ENCODE data around the gene PNLIPRP3. TPM values are rescaled to one million over a fixed set of nuclear protein-coding genes. Genes with fewer than 3 reads are reported as not detected.
"Not testable (repeated sequence)": the region's sequence is repeated elsewhere in the genome, so short reads cannot be mapped to it uniquely, and the experiment has no call there.

PNLIPRP3 gene
- polyA plus RNA-seq (ENCODE audit: insufficient read depth in 1 of 5, insufficient read length in 5 of 5, low replicate concordance in 1 of 5), result not detected
- long read RNA-seq, donor 1, result 0 reads
- long read RNA-seq, donor 2, result 0 reads
- long read RNA-seq, donor 3, result 0 reads
- long read RNA-seq, donor 4, result 0 reads
- long read RNA-seq, donor 5, result 0 reads
- long read RNA-seq, donor 6, result 0 reads
- long read RNA-seq, donor 7, result 0 reads
- long read RNA-seq, donor 8, result 0 reads

DNA sequence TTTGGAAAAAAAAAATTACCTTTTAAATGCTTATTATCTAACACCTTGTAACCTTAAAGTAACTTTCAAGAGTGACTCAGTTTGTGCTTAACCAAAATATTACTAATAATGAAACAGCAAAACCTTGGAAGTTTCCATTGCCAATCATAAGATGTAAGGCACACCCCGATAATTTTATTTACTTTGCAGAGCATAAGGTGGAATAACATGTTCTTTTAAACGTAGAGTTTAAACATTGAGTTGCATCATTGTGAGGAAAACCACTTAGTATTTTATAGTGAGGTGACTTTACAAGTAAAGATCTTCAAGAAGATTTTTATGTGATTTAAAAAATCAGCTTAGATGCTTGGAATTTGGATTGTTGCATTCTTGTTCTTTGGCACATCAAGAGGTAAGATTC lies at the start of gene PNLIPRP3:
PNLIPRP3 (plus strand) TSS at position 177 of the 400 bp plus-strand sequence; CDS start at position 343, 166 bp downstream.
- no peak for DNase-seq

DNA sequence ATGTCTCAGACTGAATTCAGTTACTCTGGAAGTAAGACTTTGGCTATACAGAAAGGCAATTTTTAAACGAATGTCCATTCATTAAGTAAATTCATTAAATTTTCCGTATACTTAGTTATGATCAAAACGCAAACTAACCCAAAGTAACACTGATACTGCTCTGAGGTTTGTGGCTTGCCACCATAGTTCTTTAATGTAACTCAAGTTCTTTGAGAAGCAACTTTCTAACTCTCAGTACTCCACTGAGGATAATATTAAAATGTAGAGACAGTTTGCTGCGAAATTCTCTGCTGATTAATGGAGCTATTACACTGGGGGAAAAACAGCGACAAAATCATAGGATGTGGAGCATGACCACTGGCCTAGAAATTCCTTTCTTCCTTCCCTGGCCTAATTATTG lies 45.4 kb upstream of the PNLIPRP3 start:
- no peak for DNase-seq

DNA sequence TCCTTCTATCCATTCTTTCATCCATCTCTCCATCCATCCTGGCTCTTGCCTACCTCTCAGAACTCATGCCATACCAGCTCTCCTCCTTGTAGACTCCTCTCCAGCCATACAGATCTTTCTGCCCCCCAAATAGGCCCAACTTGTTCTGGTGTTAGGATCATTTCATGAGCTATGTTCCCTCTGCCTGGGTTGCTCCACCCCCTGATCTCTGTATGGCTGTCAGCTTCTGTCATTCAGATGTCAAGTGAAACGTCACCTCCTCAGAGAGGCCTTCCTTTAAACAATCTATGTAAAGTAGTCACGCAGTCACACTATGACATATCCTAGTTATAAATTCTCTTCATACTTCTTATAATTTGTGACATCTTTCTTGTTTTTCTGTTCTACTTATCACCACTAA lies 42.3 kb upstream of the PNLIPRP3 start:
- no peak for DNase-seq

DNA sequence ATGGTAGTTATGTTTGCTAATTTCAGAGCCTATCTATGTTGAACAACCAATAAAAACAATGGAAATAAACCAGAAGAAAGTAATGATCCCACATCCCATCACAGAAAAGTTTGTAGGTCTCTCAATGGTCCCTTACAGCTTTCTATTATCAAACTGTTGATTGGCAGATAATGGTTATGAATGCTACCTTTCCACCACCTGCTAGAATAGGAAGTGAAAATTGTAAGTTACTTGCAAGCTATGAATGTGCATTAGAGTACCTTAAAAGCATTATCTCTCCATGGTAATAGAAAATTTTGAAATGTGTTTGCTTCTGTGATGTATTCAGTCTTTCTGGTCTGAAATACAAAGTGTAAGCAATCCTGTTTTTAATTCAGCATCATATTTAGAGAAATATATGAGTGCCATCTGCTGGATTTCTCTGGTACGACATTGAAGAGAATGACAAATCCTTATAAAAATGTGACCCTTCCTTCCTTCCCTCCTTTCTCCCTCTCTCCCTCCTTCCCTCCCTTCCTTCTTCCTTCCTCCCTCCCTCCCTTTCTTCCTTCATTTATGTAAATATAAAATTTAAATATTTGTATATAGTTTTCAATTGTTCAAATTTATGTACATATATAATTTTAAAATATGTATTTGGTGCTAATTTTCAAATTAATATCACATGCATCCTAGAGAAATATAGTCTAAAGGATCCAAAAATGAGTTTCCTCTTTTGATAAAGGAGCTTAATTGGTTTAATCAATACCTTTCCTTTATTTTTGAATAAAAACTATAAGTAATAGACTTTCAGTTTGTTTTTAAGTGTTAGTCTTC lies 41.4 kb upstream of the PNLIPRP3 start:
- DNase-seq, result peak; percentile 12 to 17

DNA sequence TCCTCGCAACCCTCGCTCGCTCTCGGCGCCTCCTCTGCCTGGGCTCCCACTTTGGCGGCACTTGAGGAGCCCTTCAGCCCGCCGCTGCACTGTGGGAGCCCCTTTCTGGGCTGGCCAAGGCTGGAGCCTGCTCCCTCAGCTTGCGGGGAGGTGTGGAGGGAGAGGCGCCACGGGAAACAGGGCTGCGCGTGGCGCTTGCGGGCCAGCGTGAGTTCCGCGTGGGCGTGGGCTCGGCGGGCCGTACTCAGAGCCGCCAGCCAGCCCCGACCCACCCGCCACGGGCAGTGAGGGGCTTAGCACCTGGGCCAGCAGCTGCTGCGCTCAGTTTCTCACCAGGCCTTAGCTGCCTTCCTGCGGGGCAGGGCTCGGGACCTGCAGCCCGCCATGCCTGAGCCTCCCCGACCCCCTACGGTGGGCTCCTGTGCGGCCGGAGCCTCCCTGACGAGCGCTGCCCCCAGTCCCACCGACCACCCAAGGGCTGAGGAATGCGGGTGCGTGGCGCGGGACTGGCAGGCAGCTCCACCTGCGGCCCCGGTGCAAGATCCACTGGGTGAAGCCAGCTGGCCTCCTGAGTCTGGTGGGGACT lies 34.3 kb upstream of the PNLIPRP3 start:
- DNase-seq, result not testable (repeated sequence)

DNA sequence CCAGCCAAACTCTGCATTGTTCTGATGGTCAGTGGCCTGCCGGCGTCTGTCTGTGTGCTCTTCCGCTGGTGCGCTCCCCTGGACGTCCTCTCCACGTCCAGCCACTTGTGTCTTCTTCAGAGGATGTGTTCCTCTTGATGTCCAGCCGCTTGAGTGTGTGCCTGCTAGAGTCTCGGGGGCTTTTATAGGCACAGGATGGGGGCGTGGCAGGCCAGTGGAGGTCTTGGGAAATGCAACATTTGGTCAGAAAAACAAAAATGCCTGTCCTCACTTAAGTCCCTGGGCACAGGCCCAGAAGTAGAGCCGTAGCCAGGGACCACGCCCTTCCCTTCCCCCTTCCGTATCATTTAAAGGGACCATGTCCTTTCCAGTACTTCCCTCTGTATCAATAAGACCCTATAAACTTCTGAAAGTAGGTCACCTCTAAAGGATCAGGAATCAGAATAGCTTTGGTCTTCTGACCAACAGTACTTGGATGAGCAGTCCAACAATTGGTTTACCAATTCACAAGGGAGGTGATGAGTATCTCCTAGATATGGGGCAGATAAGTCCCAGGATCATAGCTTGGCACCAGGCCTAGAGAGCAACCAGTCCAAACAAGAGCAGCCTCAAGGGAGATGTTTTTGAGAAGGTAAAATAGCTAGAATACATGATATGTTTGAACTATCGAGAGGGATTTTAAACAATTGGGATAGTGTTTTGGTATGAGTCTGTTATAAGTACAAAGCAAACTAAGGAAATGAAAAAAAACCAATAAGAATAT lies 32.2 kb upstream of the PNLIPRP3 start:
- no peak for DNase-seq

DNA sequence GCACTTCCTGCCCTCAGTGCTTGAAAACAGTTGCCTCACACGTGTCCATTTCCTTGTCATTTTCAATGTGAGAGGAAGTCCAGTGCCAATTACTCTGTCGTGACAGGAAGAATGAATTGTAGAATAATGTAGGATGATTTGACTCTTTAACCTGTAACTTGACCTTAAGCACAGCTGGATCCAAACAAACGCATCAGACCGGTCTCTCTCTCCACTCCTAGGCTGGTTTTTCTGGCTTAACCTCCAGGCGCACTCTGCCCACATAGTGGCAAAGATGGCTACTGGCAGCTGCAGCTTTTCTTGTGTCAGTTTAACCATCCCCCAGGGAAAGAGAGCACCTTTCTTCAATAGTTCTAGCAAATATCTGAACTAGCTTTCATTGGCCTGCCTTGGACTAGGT lies 29.4 kb upstream of the PNLIPRP3 start:
- DNase-seq, result no peak

DNA sequence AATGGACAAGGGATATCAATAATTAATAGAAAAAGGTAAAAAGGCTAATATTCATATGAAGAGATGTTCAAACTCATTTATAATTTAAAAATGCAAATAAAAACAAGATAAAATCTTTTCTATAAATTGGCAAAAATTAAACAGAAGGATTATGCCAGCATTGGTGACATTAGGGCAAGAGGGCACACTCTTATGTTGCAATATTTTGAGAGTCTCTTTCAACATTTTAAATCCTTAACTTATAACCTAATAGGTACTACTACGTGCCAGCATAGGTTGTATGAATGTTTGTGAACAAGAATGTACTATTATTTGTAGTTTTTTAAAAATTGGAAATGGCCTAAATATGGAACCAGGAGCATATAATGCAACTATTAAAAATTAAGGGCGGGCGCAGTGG lies 24.8 kb upstream of the PNLIPRP3 start:
- no peak for DNase-seq

DNA sequence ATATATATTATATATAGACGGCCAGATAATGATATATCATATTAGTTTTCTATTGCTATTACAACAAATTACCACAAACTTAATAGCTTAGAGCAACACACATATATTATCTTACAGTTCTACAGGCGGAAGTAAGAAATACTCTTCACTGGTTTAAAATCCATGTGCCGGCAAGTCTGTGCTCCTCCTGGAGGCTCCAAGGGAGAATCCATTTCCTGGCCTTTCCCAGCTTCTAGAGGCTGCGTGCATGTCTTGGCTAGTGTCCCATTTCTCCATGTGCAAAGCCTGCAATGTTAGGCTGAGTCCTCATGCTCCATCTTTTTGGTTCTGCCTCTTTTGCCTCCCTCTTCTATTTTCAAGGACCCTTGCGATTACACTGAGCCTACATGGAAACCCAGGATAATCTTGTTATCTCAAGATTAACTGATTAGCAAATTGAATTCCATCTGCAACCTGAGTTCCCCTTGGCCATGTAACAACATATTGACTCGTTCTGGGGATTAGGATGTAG lies 23.9 kb upstream of the PNLIPRP3 start:
- DNase-seq, result no peak

DNA sequence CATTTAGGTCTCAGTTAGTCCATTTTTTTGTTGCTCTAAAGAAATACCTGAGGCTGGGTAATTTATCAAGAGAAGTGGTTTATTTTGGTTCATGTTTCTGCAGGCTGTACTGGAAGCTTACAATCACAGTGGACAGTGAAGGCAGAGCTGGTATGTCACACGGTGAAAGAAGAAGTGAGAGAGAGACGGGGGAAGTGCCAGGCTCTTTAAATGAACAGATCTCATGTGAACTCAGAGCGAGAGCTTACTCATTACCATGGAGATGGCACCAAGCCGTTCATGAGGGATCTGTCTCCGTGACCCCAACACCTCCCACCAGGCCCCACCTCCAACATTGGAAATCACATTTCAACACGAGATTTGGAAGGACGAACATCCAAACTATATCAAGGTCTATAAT lies 18.9 kb upstream of the PNLIPRP3 start:
- DNase-seq, result no peak

DNA sequence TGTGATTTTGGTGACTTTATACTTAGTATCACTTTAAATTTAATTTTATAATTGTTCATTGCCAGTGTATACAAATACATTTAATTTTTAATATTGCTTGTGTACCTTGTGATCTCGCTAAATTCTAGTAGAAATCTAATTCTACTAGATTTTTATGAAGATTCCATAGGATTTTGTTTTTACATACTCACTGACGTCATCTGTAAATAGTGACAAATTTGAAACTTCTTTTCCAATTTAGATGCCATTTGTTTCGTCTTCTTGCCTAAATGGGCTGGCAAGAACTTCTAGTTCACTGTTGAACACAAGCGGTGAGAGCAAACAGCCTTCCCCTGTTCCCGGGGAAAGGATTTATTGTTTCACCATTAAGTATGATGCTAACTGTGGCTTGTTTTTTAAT lies 17.3 kb upstream of the PNLIPRP3 start:
- no peak for DNase-seq

DNA sequence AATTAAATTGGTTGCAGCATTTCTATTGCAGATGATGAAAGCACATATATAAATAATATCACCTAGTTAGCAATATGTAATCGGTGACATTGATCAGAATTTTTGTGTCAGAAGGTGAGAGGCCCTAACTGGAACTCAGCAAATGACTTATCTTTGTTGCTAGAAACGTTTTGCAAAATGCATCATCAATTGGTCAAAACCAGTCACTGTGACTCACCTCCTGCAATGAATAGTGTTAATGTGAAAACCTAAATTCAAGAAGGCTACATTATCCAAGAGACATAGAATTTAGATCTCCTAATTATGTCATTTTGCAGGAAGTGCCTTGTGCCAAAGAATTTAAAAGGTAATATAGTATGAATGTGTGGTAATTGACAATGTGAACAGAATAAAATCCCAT lies 9.8 kb upstream of the PNLIPRP3 start:
- no peak for DNase-seq

DNA sequence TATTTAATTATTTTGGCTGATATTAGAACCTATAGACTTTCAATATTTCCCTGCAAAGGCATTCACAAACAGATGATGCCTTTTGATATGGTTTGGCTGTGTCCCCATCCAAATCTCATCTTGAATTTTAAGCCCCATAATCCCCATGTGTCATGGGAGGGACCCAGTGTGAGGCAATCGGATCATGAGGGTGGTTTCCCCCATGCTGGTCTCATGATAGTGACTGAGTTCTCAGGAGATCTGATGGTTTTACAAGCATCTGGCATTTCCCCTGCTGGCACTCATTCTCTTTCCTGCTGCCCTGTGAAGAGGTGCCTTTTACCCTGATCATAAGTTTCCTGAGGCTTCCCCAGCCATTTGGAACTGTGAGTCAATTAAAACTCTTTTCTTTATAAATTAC lies 9.3 kb upstream of the PNLIPRP3 start:
- no peak for DNase-seq

DNA sequence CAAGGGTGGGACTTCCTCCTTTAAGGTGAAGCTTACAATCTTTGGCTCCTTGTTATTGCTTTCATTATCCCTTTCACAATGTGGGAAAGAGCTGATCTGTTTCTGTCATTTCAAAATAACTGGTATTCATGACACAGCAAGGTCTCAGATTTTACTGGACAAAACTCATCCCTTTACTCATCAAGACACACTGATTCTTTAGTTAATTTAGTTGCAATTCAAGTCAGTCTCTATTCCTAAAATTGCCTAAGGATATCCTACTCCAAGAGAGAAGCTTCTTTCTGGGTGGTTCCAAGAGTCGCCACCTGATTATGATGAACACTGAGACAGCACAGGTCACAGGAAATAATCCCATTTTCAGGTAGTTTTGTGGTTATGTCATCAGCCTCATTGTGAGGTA lies 5.8 kb upstream of the PNLIPRP3 start:
- no peak for DNase-seq

DNA sequence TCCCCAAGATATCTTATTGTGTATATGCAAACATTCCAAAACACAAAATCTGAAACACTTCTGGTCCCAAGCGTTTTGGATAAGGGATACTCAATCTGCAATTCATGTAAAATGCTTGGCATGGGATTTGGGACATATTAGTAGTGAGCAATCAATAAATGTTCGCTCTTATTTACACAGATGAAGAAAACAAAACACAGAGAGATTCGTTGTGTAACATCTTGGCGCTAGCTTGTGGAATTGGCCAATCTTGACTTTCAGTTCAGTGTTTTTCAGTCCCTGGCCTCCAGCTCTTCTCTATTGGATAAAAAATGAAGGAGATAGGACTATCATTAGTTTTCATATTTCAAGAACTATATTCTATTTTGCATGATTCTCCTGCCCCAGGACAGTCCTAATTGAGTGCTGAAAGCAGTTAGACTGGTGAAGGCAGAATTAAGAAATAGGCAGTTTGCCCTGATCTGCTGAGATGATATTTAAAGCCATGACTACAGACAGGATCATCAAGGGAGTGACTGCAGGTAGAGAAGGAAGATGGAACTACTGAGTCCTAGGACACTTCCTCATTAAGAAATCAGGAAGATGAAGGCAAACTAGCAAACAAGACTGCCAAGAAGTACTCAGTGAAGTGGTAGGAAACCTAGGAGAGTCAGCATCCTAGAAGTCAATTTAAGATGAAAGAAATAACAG lies 1.8 kb downstream of the PNLIPRP3 start:
- DNase-seq, result peak in 1 of 2 donors; percentile 8

DNA sequence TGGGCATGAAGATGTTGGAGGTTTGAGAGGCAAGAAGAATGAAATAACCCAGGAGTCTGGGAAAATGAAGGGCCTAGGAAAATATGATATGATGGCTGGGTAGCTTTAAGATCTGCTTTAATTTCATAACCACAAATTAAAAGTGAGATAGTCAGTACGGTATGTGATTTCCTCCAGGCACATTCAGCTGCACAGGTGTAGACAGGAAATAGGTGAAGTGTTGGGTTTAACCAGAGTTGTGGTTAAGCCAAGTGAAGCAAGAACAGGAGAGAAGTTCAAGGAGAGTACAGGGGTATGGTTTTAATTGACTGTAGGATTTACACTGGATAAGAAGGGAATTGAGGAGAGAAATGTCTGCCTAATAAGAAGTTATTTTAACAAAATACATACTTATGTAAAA lies 2.6 kb downstream of the PNLIPRP3 start:
- no peak for DNase-seq

DNA sequence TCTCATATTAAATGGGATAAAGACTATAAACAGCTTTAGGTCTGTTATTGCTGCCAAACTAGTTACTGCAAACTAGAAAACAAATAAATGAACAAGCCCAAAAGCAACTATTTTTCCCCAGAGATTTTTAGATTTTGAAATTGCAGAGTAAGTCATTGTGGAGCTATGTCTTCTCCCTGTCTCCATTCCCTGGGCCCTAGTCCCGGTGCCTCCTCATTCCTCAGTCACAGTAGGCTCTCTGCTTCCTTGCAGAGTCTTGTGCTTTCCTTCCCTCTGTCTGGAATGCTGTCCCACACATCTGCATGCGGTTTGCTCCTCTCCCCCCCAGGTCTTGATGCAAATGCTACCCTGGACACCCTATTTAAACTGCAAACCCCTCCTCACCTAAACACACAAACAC lies 4.0 kb downstream of the PNLIPRP3 start:
- DNase-seq, result no peak

DNA sequence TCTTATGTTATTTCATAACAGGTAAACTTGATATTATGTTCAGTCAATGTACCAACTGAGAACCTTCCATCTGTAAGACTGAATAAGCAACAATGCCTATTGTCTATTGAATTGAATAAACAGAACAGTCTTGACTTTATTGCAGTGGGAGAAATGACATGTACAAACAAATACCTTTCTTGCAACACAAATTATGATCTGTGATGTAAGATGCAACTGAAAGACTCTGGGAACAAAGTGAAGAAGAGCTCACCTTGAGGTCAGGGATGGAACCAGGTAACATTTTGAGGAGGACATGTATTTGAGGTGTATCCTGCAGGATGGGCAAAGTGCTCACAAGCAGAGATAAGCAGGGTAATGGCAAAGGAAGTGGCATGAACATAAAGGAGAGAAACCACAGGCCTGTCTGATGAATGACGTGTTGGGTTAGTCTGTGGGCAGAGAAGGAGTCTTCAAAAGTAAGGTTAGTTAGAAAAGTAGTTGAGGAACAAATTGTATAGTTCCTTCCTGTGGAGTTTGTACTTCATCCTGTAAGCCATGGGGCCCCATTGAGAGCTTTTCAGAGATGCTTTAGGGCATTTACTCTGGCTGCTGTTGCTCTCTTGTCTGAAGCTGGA lies 9.5 kb downstream of the PNLIPRP3 start:
- no peak for DNase-seq

DNA sequence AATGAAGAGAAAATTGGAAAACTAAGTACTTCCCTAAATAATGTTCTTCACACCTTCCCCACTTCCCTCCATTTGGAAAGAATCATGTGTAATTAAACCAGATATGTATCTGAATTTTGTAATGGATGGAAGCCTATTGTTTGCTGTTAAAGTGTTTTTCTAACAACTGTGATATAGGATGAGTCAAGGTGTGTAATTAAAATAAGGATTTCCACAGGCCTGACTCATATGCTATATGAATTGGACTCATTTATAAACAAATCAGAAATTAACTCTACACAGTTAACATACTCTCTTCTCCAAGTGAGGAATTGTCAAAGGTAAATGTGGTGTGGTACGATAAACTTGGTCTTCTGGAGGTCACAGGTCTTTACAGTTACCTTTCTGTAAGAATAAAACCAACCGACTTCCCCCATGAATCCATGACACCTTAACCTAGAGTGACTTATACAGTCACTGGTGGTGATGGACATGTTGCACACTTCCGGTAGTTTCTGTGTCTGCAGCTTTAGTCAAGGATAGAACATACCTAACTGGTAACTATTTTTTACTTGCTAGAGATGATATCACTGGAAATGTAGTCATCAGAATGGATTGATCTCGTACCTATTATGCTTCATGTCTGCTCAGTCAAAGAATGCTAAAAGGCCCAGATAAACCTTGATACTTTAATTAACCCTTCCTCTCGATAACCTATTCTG lies 12.8 kb downstream of the PNLIPRP3 start:
- DNase-seq, result no peak

DNA sequence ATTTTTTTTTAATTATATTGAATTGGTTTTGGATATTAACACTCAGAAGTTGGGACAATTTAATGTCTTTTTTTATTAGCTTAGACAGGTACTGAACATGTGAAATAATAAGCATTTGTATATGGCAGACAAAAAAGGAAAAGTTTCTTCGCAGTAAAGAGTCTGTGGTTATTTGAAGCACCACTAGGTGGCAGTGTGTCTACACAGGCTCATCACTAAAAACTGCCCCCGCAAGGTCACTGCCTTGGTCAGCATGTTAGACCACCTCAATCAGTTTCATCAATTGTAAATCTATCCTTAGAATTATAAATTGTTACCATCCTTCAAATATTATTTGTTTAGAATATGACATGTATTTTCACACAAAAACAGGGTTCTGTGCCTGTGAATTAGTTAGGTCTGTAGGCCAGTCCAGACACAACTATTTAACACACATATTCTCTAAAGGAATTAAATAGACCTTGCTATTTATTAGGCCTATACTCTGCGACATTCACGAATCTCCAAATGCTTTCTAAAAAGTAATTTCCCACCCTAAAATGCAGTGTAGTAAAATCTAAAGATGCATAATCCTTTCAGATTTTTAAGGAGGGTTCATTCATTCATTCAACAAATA lies 17.0 kb downstream of the PNLIPRP3 start:
- DNase-seq, result peak in 1 of 2 donors; percentile 4
